ENCODE data around the gene SESTD1. TPM values are rescaled to one million over a fixed set of nuclear protein-coding genes. Genes with fewer than 3 reads are reported as not detected.

SESTD1 gene
- total RNA-seq, 1 donor = 4.3 TPM

- DNase-seq (ENCODE audit: low read depth in 2 of 3, low spot score in 2 of 3) = no peak
These were observed 70.8 kb downstream of the SESTD1 start for GRCh38 chr2:179193759-179194394.

GRCh38 chr2:179191110-179191509 is 73.5 kb downstream of the SESTD1 start:
- no peak for DNase-seq (ENCODE audit: low read depth in 2 of 3, low spot score in 2 of 3)

GRCh38 chr2:179186126-179186525 is 78.5 kb downstream of the SESTD1 start:
- no peak for DNase-seq (ENCODE audit: low read depth in 2 of 3, low spot score in 2 of 3)

- no peak for DNase-seq (ENCODE audit: low read depth in 2 of 3, low spot score in 2 of 3)
These were observed 80.0 kb downstream of the SESTD1 start for GRCh38 chr2:179184610-179185009.

GRCh38 chr2:179181002-179181401 is 83.6 kb downstream of the SESTD1 start:
- DNase-seq (ENCODE audit: low read depth in 2 of 3, low spot score in 2 of 3) = no peak

GRCh38 chr2:179180242-179180641 is 84.4 kb downstream of the SESTD1 start:
- DNase-seq (ENCODE audit: low read depth in 2 of 3, low spot score in 2 of 3) = no peak

GRCh38 chr2:179179719-179180118 is 84.9 kb downstream of the SESTD1 start:
- no peak for DNase-seq (ENCODE audit: low read depth in 2 of 3, low spot score in 2 of 3)

GRCh38 chr2:179177694-179178093 is 86.9 kb downstream of the SESTD1 start:
- no peak for DNase-seq (ENCODE audit: low read depth in 2 of 3, low spot score in 2 of 3)

GRCh38 chr2:179174240-179174639 is 90.4 kb downstream of the SESTD1 start:
- DNase-seq (ENCODE audit: low read depth in 2 of 3, low spot score in 2 of 3) = no peak

- no peak for DNase-seq (ENCODE audit: low read depth in 2 of 3, low spot score in 2 of 3)
These were observed 91.7 kb downstream of the SESTD1 start for GRCh38 chr2:179172894-179173293.

GRCh38 chr2:179171371-179171770 is 93.3 kb downstream of the SESTD1 start:
- DNase-seq (ENCODE audit: low read depth in 2 of 3, low spot score in 2 of 3) = no peak

- DNase-seq (ENCODE audit: low read depth in 2 of 3, low spot score in 2 of 3) = peak in 2 of 3 donors; percentile 31 to 51
These were observed 93.7 kb downstream of the SESTD1 start for GRCh38 chr2:179170901-179171300.

- no peak for DNase-seq (ENCODE audit: low read depth in 2 of 3, low spot score in 2 of 3)
These were observed 99.2 kb downstream of the SESTD1 start for GRCh38 chr2:179165356-179166000.

- no peak for DNase-seq (ENCODE audit: low read depth in 2 of 3, low spot score in 2 of 3)
These were observed 123.4 kb downstream of the SESTD1 start for GRCh38 chr2:179141206-179141605.

- no peak for DNase-seq (ENCODE audit: low read depth in 2 of 3, low spot score in 2 of 3)
These were observed 124.1 kb downstream of the SESTD1 start for GRCh38 chr2:179140571-179140970.

- DNase-seq (ENCODE audit: low read depth in 2 of 3, low spot score in 2 of 3) = no peak
These were observed 125.1 kb downstream of the SESTD1 start for GRCh38 chr2:179139506-179139905.

GRCh38 chr2:179137200-179137759 is 127.4 kb downstream of the SESTD1 start:
- no peak for DNase-seq (ENCODE audit: low read depth in 2 of 3, low spot score in 2 of 3)

GRCh38 chr2:179133016-179133415 is 131.6 kb downstream of the SESTD1 start:
- DNase-seq (ENCODE audit: low read depth in 2 of 3, low spot score in 2 of 3) = no peak

GRCh38 chr2:179132076-179132475 is 132.6 kb downstream of the SESTD1 start:
- DNase-seq (ENCODE audit: low read depth in 2 of 3, low spot score in 2 of 3) = no peak

GRCh38 chr2:179130560-179130959 is 134.1 kb downstream of the SESTD1 start:
- no peak for DNase-seq (ENCODE audit: low read depth in 2 of 3, low spot score in 2 of 3)

- DNase-seq (ENCODE audit: low read depth in 2 of 3, low spot score in 2 of 3) = peak in 2 of 3 donors; percentile 14 to 44
These were observed 134.9 kb downstream of the SESTD1 start for GRCh38 chr2:179129574-179130238.

GRCh38 chr2:179125404-179125803 is 139.2 kb downstream of the SESTD1 start:
- no peak for DNase-seq (ENCODE audit: low read depth in 2 of 3, low spot score in 2 of 3)
